Ascending aorta (tissue), 2 donors: ENCODE data around the gene MLXIPL. TPM values are rescaled to one million over a fixed set of nuclear protein-coding genes. Genes with fewer than 3 reads are reported as not detected.

ENCODE experiments used
- DNase-seq, 2 donors: peaks; one replicate each; pipeline ENCODE4 v3.0.0-alpha.2; 2019; ENCODE audit warnings: low spot score in 2 of 2
- H3K27ac ChIP-seq, 2 donors: fragments of 200-600 bp; sonication (generic); one replicate each; pipeline ENCODE4 v1.5.1; 2016 to 2017; ENCODE audit warnings: mild to moderate bottlenecking in 1 of 2
- H3K27me3 ChIP-seq: fragments of 200-600 bp; sonication (generic); one replicate; pipeline ENCODE4 v1.5.1; 2017
- H3K36me3 ChIP-seq, 2 donors: fragments of 200-600 bp; sonication (generic); one replicate each; pipeline ENCODE4 v1.5.1; 2016
- H3K4me1 ChIP-seq, 2 donors: fragments of 200-600 bp; sonication (generic); one replicate each; pipeline ENCODE4 v1.5.1; 2016 to 2017; ENCODE audit warnings: mild to moderate bottlenecking in 1 of 2
- H3K4me3 ChIP-seq, 2 donors: fragments of 200-600 bp; sonication (generic); one replicate each; pipeline ENCODE4 v1.5.1; 2016 to 2017; ENCODE audit warnings: mild to moderate bottlenecking in 1 of 2
- H3K9me3 ChIP-seq, 2 donors: fragments of 200-600 bp; sonication (generic); one replicate each; pipeline ENCODE4 v1.5.1; 2016
- CTCF ChIP-seq, 3 experiments: fragments of 200-600 bp in 2 of 3; fragments of 450-650 bp in 1 of 3; sonication (generic) in 2 of 3; IDR thresholded peaks; one replicate each; pipeline ENCODE4 v1.5.1; 2016 to 2019; ENCODE audit warnings: antibody characterized with exemption in 3 of 3, mild to moderate bottlenecking in 1 of 3, moderate library complexity in 1 of 3
- intact Hi-C: fragments of 100-400 bp; cut with DNase I; formaldehyde crosslinking; loops from one replicate; pipeline ENCODE4 v1.15.1; 2023
- total RNA-seq: library from RNA; depleted of rRNA; stranded (reverse); fragments of >200 nt; gene quantifications from one replicate; pipeline ENCODE4 v1.1.0, GENCODE V29; 2016

MLXIPL gene
- total RNA-seq, 1 donor from 2014 or later = 297 TPM

GRCh38 chr7:73573791-73574190 lies 50.5 kb downstream of the MLXIPL start:
- no peak overlapping the region for H3K4me3 ChIP-seq
- no peaks in the 10 kb centered on the region for H3K27me3 ChIP-seq
- intact Hi-C loops = no loop called here
- no peak for TF ChIP-seq CTCF (IDR thresholded peaks at IDR 0.05)
- no peak for DNase-seq
- H3K4me1 ChIP-seq = peaks cover 0 to 7% of the 10 kb centered on the region in 2 donors
- no peak overlapping the region for H3K27ac ChIP-seq
- no peaks in the 10 kb centered on the region for H3K9me3 ChIP-seq
- peaks cover 45 to 57% of the 10 kb centered on the region in 2 donors for H3K36me3 ChIP-seq

- Histone ChIP-seq H3K4me1 (peaks cover 0 to 7% of the 10 kb centered on the region in 2 donors), H3K27ac (no peak overlapping the region), H3K9me3 (no peaks in the 10 kb centered on the region), H3K4me3 (no peak overlapping the region), H3K27me3 (no peaks in the 10 kb centered on the region), H3K36me3 (peaks cover 45 to 57% of the 10 kb centered on the region in 2 donors)
- intact Hi-C loops = no loop called here
- DNase-seq = no peak
- no peak for TF ChIP-seq CTCF (IDR thresholded peaks at IDR 0.05)
These were observed 51.0 kb downstream of the MLXIPL start for GRCh38 chr7:73573276-73573675.

- TF ChIP-seq CTCF (IDR thresholded peaks at IDR 0.05) = no peak
- H3K36me3 ChIP-seq = peaks cover 45 to 57% of the 10 kb centered on the region in 2 donors
- H3K27me3 ChIP-seq = no peaks in the 10 kb centered on the region
- no peak overlapping the region for H3K27ac ChIP-seq
- H3K4me1 ChIP-seq = peaks cover 0 to 7% of the 10 kb centered on the region in 2 donors
- no peak for DNase-seq
- no peaks in the 10 kb centered on the region for H3K9me3 ChIP-seq
- intact Hi-C loops = no loop called here
- H3K4me3 ChIP-seq = no peak overlapping the region
These were observed 51.5 kb downstream of the MLXIPL start for GRCh38 chr7:73572767-73573186.

- no peak for DNase-seq
- Histone ChIP-seq H3K36me3 (peaks cover 45 to 57% of the 10 kb centered on the region in 2 donors), H3K4me1 (no peaks in the 10 kb centered on the region), H3K27me3 (no peaks in the 10 kb centered on the region), H3K9me3 (no peaks in the 10 kb centered on the region), H3K27ac (no peak overlapping the region), H3K4me3 (no peak overlapping the region)
- intact Hi-C loops = no loop called here
- no peak for TF ChIP-seq CTCF (IDR thresholded peaks at IDR 0.05)
These were observed 53.3 kb downstream of the MLXIPL start for GRCh38 chr7:73570977-73571376.

- TF ChIP-seq CTCF (IDR thresholded peaks at IDR 0.05) = no peak
- DNase-seq = no peak
- H3K9me3 ChIP-seq = no peaks in the 10 kb centered on the region
These were observed 53.8 kb downstream of the MLXIPL start for GRCh38 chr7:73570521-73570920.

GRCh38 chr7:73569042-73569608 lies 55.2 kb downstream of the MLXIPL start:
- Histone ChIP-seq H3K9me3 (no peaks in the 10 kb centered on the region), H3K4me1 (no peaks in the 10 kb centered on the region), H3K27ac (no peak overlapping the region), H3K36me3 (peaks cover 42 to 49% of the 10 kb centered on the region in 2 donors), H3K4me3 (no peak overlapping the region), H3K27me3 (no peaks in the 10 kb centered on the region)
- no peak for TF ChIP-seq CTCF (IDR thresholded peaks at IDR 0.05)
- intact Hi-C loops = no loop called here
- DNase-seq = no peak

More at GRCh38 chr7:73570521-73570920, 53.8 kb downstream of the MLXIPL start:
- H3K27ac ChIP-seq = no peak overlapping the region
- no peak overlapping the region for H3K4me3 ChIP-seq
- intact Hi-C loops = no loop called here
- H3K36me3 ChIP-seq = peaks cover 45 to 57% of the 10 kb centered on the region in 2 donors
- no peaks in the 10 kb centered on the region for H3K4me1 ChIP-seq
- no peaks in the 10 kb centered on the region for H3K27me3 ChIP-seq
